HS-5 (cell line): Measurements from ENCODE around the gene AGRN.

Experiments used
- DNase-seq: peaks from one replicate; pipeline ENCODE4 v3.0.0-alpha.2; 2012; ENCODE audit warnings: low read depth

AGRN gene

GRCh38 chr1:1038694-1039093 is 18.8 kb downstream of the AGRN start:
- DNase-seq, result no peak

- no peak for DNase-seq
These were observed 19.4 kb downstream of the AGRN start for GRCh38 chr1:1039145-1039910.

GRCh38 chr1:1040004-1040991 is 20.4 kb downstream of the AGRN start:
- no peak for DNase-seq

GRCh38 chr1:1041092-1041523 is 21.2 kb downstream of the AGRN start:
- no peak for DNase-seq

GRCh38 chr1:1041873-1042272 is 22.0 kb downstream of the AGRN start:
- DNase-seq, result no peak

GRCh38 chr1:1042835-1043234 is 22.9 kb downstream of the AGRN start:
- no peak for DNase-seq

GRCh38 chr1:1043411-1043810 is 23.5 kb downstream of the AGRN start:
- DNase-seq, result no peak

- DNase-seq, result no peak
These were observed 24.0 kb downstream of the AGRN start for GRCh38 chr1:1043921-1044320.

GRCh38 chr1:1044455-1045078 is 24.6 kb downstream of the AGRN start:
- no peak for DNase-seq

GRCh38 chr1:1045129-1045528 is 25.2 kb downstream of the AGRN start:
- no peak for DNase-seq

- no peak for DNase-seq
These were observed 26.3 kb downstream of the AGRN start for GRCh38 chr1:1046243-1046642.

GRCh38 chr1:1046767-1047166 is 26.8 kb downstream of the AGRN start:
- no peak for DNase-seq

GRCh38 chr1:1047407-1047806 is 27.5 kb downstream of the AGRN start:
- no peak for DNase-seq

- DNase-seq, result no peak
These were observed 28.0 kb downstream of the AGRN start for GRCh38 chr1:1047963-1048362.

GRCh38 chr1:1048765-1049164 is 28.8 kb downstream of the AGRN start:
- no peak for DNase-seq

GRCh38 chr1:1049318-1050165 is 29.6 kb downstream of the AGRN start:
- no peak for DNase-seq

- DNase-seq, result no peak
These were observed 30.7 kb downstream of the AGRN start for GRCh38 chr1:1050577-1051052.

GRCh38 chr1:1051127-1051810 is 31.3 kb downstream of the AGRN start:
- no peak for DNase-seq

- DNase-seq, result no peak
These were observed 32.3 kb downstream of the AGRN start for GRCh38 chr1:1052003-1052840.

GRCh38 chr1:1053022-1053421 is 33.1 kb downstream of the AGRN start:
- no peak for DNase-seq
